Endothelial cell of umbilical vein (primary cell): ENCODE data around the gene COX5B. TPM values are rescaled to one million over a fixed set of nuclear protein-coding genes. Genes with fewer than 3 reads are reported as not detected.

Experiments
- BruUV-seq: library from RNA; stranded (reverse); fragments of 400-500 nt; replicated peaks from 2 replicates; lab custom pipeline; 2021; lab: Mats Ljungman, UMichigan
- CTCF ChIA-PET: fragments of 300-600, 350-600 bp; sonication (Branson Sonifier 250); formaldehyde crosslinking; loops from one replicate; lab custom pipeline; 2021; ENCODE audit warnings: antibody characterized with exemption, inconsistent platforms; lab: Charles Lee
- POLR2A ChIA-PET: fragments of 300-600, 350-600 bp; sonication (Branson Sonifier 250); formaldehyde crosslinking; loops from one replicate; lab custom pipeline; 2021; ENCODE audit warnings: antibody characterized with exemption, inconsistent platforms; lab: Charles Lee
- DNase-seq: peaks from one replicate; pipeline ENCODE4 v3.0.0-alpha.2; 2011; ENCODE audit warnings: low read depth, low spot score
- FAIRE-seq: peaks from 2 replicates; lab custom pipeline; 2011; peaks lifted over from hg19 to GRCh38; lab: Jason Lieb, UNC
- H2AFZ ChIP-seq: 2 replicates; pipeline ENCODE4 v1.6.0; 2012; ENCODE audit warnings: low read depth, low read length, control low read depth, inconsistent platforms
- H3K27ac ChIP-seq: 2 replicates; pipeline ENCODE4 v1.5.1; 2011; ENCODE audit warnings: low read depth, mild to moderate bottlenecking, control low read depth, low read length, moderate library complexity; ENCODE audit not compliant: insufficient read depth
- H3K27me3 ChIP-seq, 2 experiments: 2 replicates each; pipeline versions ENCODE4 v1.6.0 to v1.6.1; 2011; ENCODE audit warnings: low read length in 2 of 2, mixed read lengths in 1 of 2; ENCODE audit not compliant: control insufficient read depth in 2 of 2, insufficient read depth in 2 of 2
- H3K36me3 ChIP-seq, 2 experiments: 2 replicates in 1 of 2; 3 replicates in 1 of 2; pipeline ENCODE4 v1.5.1; 2011; ENCODE audit warnings: low read length in 2 of 2, mild to moderate bottlenecking in 1 of 2, moderate library complexity in 1 of 2; ENCODE audit not compliant: control insufficient read depth in 2 of 2, insufficient read depth in 2 of 2; ENCODE audit errors: extremely low read depth in 1 of 2
- H3K4me1 ChIP-seq: 3 replicates; pipeline ENCODE4 v1.5.1; 2011; ENCODE audit warnings: mild to moderate bottlenecking, low read length; ENCODE audit not compliant: control insufficient read depth, insufficient read depth; ENCODE audit errors: extremely low read depth
- H3K4me2 ChIP-seq: 2 replicates; pipeline ENCODE4 v1.6.1; 2011; ENCODE audit warnings: low read length, control low read depth, mixed read lengths; ENCODE audit not compliant: insufficient read depth
- H3K4me3 ChIP-seq, 3 experiments: fragments of 200-600 bp in 1 of 3; sonication (generic), shearing (Covaris generic) in 1 of 3; replicated peaks in 1 of 3; 2 replicates each; pipeline ENCODE4 v1.5.1; 2011 to 2016; ENCODE audit warnings: control low read depth in 3 of 3, low read length in 3 of 3, mild to moderate bottlenecking in 2 of 3, inconsistent platforms in 1 of 3, low read depth in 1 of 3, moderate library complexity in 1 of 3; ENCODE audit not compliant: insufficient read depth in 1 of 3
- H3K79me2 ChIP-seq: 2 replicates; pipeline ENCODE4 v1.6.0; 2012; ENCODE audit warnings: low read length, inconsistent platforms; ENCODE audit not compliant: control insufficient read depth, insufficient read depth
- H3K9ac ChIP-seq: replicated peaks from 2 replicates; pipeline ENCODE3; 2011; ENCODE audit warnings: low read length, control low read depth; ENCODE audit not compliant: insufficient read depth; ENCODE audit errors: extremely low read depth
- H3K9me1 ChIP-seq: replicated peaks from 3 replicates; pipeline ENCODE4 v1.6.0; 2011; ENCODE audit warnings: mild to moderate bottlenecking, low read length; ENCODE audit not compliant: control insufficient read depth, insufficient read depth; ENCODE audit errors: extremely low read depth
- H3K9me3 ChIP-seq: replicated peaks from 2 replicates; pipeline ENCODE4 v1.5.1; 2012; ENCODE audit warnings: low read length, inconsistent platforms; ENCODE audit not compliant: control insufficient read depth, insufficient read depth
- H4K20me1 ChIP-seq: replicated peaks from 2 replicates; pipeline ENCODE3; 2011; ENCODE audit warnings: mild to moderate bottlenecking, low read length; ENCODE audit not compliant: control insufficient read depth, insufficient read depth; ENCODE audit errors: extremely low read depth
- EZH2 ChIP-seq: IDR thresholded peaks from 2 replicates; pipeline ENCODE4 v1.6.1; 2012; ENCODE audit warnings: borderline replicate concordance, low read depth, mild to moderate bottlenecking, moderate library complexity, low read length, inconsistent platforms; ENCODE audit not compliant: severe bottlenecking
- FOS ChIP-seq: IDR thresholded peaks from 2 replicates; pipeline ENCODE4 v1.6.1; 2011; ENCODE audit warnings: mild to moderate bottlenecking, low read length, moderate library complexity, borderline replicate concordance; ENCODE audit not compliant: insufficient read depth
- GATA2 ChIP-seq: IDR thresholded peaks from 2 replicates; pipeline ENCODE4 v1.7.0; 2011; ENCODE audit warnings: low read depth, mild to moderate bottlenecking, moderate library complexity, mixed read lengths, low read length; ENCODE audit not compliant: insufficient read length, insufficient read depth
- JUN ChIP-seq: IDR thresholded peaks from 2 replicates; pipeline ENCODE4 v1.6.1; 2011; ENCODE audit warnings: borderline replicate concordance, low read depth; ENCODE audit not compliant: insufficient read length, insufficient read depth
- MYC ChIP-seq: IDR thresholded peaks from one replicate; pipeline ENCODE4 v1.6.1; 2011; ENCODE audit warnings: mild to moderate bottlenecking, low read depth, low read length
- POLR2A ChIP-seq: IDR thresholded peaks from 2 replicates; pipeline ENCODE4 v1.6.1; 2012; ENCODE audit warnings: low read depth, mild to moderate bottlenecking, control low read depth, low read length
- POLR2AphosphoS5 ChIP-seq: IDR thresholded peaks from 2 replicates; pipeline ENCODE4 v1.6.1; 2012; ENCODE audit warnings: low read depth, mild to moderate bottlenecking, control low read depth, low read length, moderate library complexity; ENCODE audit not compliant: insufficient read depth
- dilution Hi-C: fragments of 300-500 bp; cut with MboI; formaldehyde crosslinking; loops from one replicate; pipeline ENCODE4 v1.15.0; 2019; ENCODE audit warnings: low sequenced_read_pairs; ENCODE audit not compliant: extremely low pct_ligation_motif_present
- intact Hi-C: fragments of 100-400 bp; cut with micrococcal nuclease; formaldehyde crosslinking; loops from one replicate; pipeline ENCODE4 v1.10.0; 2022
- polyA plus RNA-seq, 4 experiments: library from polyadenylated mRNA; depleted of rRNA in 3 of 4; stranded (reverse) in 3 of 4; unstranded in 1 of 4; fragments of >200 nt; gene quantifications; 2 replicates each; pipeline versions ENCODE4 v1.2.1 to v1.2.3, GENCODE V29; 2011 to 2012; ENCODE audit warnings: missing spikeins in 1 of 4
- total RNA-seq: library from RNA; stranded (reverse); gene quantifications from 2 replicates; pipeline ENCODE4 v1.2.3, GENCODE V29; 2021
- TF ChIP-seq, protein P1 (sequence below): IDR thresholded peaks from 2 replicates; pipeline ENCODE4 v1.6.1; 2011; ENCODE audit not compliant: insufficient read depth, insufficient read length
- TF ChIP-seq, protein P2 (sequence below), 2 donors: IDR thresholded peaks; 1 replicate in 1 of 2; 2 replicates in 1 of 2; pipeline ENCODE4 v1.5.1; 2011; ENCODE audit warnings: low read length in 2 of 2, mild to moderate bottlenecking in 2 of 2, moderate library complexity in 2 of 2, control low read depth in 1 of 2, inconsistent platforms in 1 of 2, low read depth in 1 of 2; ENCODE audit not compliant: insufficient read depth in 1 of 2; ENCODE audit errors: extremely low read depth in 1 of 2

COX5B gene
- total and polyA plus RNA-seq, 2 donors (not counting 3 experiments of a cell fraction or from before 2014, with no cell fraction given): 167 to 329 TPM

DNA sequence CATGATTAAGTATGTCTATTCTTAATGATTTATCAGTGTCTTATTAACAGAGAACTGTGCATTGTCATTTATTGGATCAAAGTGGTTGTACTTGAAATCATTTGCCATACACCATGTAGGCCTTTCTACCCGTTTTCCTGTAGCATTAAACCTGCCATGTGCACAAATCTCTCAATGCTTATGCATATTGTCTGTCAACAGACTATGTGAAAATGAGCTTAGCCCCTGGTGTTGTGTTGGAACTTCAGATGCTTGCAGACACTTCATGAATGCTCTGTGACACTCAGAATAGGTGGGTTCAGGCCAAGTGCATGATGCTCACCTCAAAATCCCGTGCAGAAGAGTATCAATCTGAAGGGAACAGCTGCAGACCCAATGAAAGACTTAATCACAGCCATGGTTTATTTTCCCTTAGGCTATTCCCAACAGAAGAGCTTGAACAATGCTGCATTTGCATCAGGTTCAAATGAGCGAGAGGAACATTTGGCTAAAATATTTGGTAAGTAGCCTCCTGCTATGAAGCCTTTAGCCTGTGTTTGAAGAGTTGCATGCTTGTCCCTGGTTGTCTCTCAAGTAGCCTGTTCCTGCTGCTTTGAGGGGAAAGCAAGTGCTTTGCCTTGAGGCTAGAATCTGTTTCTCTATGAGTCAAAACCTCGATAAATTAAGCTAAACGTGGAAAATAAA, 29.7 kb downstream of the COX5B start:
- Histone ChIP-seq H3K27ac (no peak overlapping the region), H3K4me3 (no peak overlapping the region), H3K9me3 (no peaks in the 10 kb centered on the region), H4K20me1 (no peaks in the 10 kb centered on the region), H3K4me2 (no peak overlapping the region), H3K79me2 (no peaks in the 10 kb centered on the region), H3K9me1 (no peaks in the 10 kb centered on the region), H3K27me3 (no peaks in the 10 kb centered on the region), H3K4me1 (peaks cover 17% of the 10 kb centered on the region), H3K36me3 (no peaks in the 10 kb centered on the region), H3K9ac (no peak overlapping the region), H2AFZ (no peak overlapping the region)
- TF ChIP-seq JUN: no peak
- no peak for TF ChIP-seq POLR2AphosphoS5
- TF ChIP-seq, protein P1, sequence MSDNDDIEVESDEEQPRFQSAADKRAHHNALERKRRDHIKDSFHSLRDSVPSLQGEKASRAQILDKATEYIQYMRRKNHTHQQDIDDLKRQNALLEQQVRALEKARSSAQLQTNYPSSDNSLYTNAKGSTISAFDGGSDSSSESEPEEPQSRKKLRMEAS: no peak
- no peak for TF ChIP-seq GATA2
- TF ChIP-seq MYC: no peak
- TF ChIP-seq, protein P2, sequence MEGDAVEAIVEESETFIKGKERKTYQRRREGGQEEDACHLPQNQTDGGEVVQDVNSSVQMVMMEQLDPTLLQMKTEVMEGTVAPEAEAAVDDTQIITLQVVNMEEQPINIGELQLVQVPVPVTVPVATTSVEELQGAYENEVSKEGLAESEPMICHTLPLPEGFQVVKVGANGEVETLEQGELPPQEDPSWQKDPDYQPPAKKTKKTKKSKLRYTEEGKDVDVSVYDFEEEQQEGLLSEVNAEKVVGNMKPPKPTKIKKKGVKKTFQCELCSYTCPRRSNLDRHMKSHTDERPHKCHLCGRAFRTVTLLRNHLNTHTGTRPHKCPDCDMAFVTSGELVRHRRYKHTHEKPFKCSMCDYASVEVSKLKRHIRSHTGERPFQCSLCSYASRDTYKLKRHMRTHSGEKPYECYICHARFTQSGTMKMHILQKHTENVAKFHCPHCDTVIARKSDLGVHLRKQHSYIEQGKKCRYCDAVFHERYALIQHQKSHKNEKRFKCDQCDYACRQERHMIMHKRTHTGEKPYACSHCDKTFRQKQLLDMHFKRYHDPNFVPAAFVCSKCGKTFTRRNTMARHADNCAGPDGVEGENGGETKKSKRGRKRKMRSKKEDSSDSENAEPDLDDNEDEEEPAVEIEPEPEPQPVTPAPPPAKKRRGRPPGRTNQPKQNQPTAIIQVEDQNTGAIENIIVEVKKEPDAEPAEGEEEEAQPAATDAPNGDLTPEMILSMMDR (IDR thresholded peaks at IDR 0.05; ENCODE audit: extremely low read depth in 1 of 2, insufficient read depth in 1 of 2, low read depth in 1 of 2, low read length in 2 of 2): no peak
- no peak for TF ChIP-seq POLR2A
- TF ChIP-seq EZH2: no peak
- TF ChIP-seq FOS: no peak
- ChIA-PET POLR2A (no interaction called here), CTCF (interaction anchor here (1.1 to 3.6 kb wide), 3 partner anchors 9 to 85 kb away, joined by 3 to 17 read pairs (median 10); partner anchors contain the start of gene ACTR1B)
- dilution Hi-C loops: no loop called here
- DNase-seq (no peak), FAIRE-seq (peak; percentile 21)
- intact Hi-C loops: no loop called here
- no TSS peak for BruUV-seq
